ENCODE measurements around the gene KLK10.

Gene KLK10

DNA sequence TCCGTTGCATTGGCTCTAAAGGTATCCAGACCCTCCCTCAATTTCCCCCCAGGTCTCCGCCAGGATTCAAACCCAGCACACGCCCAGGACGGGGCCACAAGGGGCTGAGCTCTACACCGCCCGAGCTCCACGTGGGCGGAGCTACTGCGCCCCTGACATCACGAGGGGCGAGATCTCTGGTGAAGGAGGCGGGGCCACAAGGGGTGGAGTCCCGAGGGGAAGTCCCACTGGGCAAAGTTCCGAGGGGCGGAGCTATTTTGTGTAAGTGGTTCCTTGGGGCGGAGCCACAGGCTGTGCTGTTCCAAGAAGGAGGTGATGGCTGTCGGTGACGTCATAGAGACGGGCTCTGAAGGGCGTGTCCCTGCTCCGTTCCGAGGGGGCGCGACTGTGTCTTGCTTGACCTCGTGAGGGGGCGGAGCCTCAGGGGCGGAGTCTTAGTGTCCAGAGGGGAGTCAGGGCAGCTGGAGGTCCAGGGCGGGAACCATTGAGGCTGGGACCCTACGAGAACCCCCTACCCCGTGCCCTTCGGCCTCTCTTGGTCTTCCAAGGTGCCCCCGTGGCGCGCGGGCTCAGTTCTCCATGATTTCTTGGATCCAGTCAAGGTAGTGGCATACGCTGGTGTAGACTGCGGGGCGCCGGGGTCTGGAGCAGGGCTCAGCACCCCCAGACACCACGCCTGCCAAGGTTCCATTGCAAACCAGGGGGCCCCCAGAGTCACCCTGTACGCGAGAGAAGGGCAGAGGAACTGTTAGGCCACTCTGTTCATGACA is 16.8 kb downstream of the KLK10 start:
- no peak for DNase-seq (ENCODE audit: low read depth)
- H3K4me3 ChIP-seq (ENCODE audit: low read depth, low read length): no peak overlapping the region
- TF ChIP-seq, protein P1, sequence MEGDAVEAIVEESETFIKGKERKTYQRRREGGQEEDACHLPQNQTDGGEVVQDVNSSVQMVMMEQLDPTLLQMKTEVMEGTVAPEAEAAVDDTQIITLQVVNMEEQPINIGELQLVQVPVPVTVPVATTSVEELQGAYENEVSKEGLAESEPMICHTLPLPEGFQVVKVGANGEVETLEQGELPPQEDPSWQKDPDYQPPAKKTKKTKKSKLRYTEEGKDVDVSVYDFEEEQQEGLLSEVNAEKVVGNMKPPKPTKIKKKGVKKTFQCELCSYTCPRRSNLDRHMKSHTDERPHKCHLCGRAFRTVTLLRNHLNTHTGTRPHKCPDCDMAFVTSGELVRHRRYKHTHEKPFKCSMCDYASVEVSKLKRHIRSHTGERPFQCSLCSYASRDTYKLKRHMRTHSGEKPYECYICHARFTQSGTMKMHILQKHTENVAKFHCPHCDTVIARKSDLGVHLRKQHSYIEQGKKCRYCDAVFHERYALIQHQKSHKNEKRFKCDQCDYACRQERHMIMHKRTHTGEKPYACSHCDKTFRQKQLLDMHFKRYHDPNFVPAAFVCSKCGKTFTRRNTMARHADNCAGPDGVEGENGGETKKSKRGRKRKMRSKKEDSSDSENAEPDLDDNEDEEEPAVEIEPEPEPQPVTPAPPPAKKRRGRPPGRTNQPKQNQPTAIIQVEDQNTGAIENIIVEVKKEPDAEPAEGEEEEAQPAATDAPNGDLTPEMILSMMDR (conservative IDR thresholded peaks at IDR 0.05; ENCODE audit: low read depth, low read length): no peak

DNA sequence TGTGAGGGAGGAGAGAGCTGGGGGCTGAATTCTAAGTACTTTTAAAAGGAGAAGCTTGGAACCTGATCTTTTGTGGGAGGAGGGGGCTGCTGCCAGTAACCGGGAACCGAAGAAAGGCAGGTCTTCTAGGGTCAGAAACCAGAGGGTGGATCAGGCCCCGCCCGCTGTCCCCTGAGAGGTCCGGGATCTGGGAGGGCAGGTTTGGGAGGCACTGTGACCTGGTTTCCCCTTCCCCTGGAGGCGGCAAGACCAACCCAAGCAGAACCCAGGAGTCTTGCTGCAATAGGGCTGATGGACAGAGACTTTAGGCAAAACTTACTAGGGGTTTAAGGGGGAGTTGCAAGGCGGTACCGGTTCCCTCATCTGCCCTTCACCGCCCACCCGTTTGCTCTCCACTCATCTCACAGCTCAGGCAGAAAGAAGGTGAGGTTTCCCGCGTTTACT is 17.4 kb downstream of the KLK10 start:
- TF ChIP-seq, protein P1 (conservative IDR thresholded peaks at IDR 0.05; ENCODE audit: low read depth, low read length): no peak
- no peak for DNase-seq (ENCODE audit: low read depth)
- no peak overlapping the region for H3K4me3 ChIP-seq (ENCODE audit: low read depth, low read length)

DNA sequence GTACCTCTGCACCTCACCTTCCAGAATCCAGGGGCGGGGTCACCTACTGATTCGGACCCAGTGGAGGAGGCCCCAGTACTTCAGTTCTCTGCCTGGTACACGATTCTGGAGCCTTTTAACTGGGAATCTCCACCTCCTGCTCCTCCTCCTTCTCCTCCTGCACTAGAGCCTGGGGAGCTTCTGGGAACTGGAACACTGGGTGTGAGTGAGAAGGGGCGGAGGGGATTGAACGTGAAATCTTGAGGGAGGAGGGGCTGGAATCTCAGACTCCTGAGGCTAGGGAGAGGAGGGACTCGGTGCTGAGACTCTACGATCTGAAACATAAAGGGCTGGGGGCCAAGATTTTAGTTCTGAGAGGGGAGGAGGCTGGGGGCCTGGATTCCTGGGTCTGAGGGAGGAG is 18.0 kb downstream of the KLK10 start, which contains the start of gene KLK8:
KLK8 (minus strand) TSS at position 90 of the 400 bp plus-strand sequence. CDS start 437 bp downstream, outside the sequence.
- no peak within 1 kb of the TSS for H3K4me3 ChIP-seq (ENCODE audit: low read depth, low read length)
- TF ChIP-seq, protein P1 (conservative IDR thresholded peaks at IDR 0.05; ENCODE audit: low read depth, low read length): no peak
- DNase-seq (ENCODE audit: low read depth): no peak

DNA sequence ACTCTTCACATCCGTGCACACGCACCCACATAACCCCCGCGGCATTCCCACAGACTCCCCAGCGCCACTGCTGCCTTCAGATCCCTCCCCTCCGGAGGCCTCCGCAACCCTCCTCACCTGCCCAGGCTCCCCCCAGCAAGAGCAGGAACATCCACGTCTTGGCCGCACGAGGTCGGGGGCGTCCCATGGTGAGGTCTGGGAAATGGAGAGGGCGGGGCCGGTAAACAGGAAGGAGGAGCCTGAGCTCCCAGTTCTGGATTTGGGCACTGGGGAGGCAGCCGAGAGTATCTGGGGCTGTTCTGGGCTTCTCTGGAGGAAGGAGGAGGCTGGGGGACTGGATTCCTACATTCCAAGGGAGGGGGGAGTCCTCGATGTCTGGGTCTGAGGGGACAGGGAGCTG is 18.5 kb downstream of the KLK10 start:
- DNase-seq (ENCODE audit: low read depth): no peak
- TF ChIP-seq, protein P1 (conservative IDR thresholded peaks at IDR 0.05; ENCODE audit: low read depth, low read length): no peak
- no peak overlapping the region for H3K4me3 ChIP-seq (ENCODE audit: low read depth, low read length)

DNA sequence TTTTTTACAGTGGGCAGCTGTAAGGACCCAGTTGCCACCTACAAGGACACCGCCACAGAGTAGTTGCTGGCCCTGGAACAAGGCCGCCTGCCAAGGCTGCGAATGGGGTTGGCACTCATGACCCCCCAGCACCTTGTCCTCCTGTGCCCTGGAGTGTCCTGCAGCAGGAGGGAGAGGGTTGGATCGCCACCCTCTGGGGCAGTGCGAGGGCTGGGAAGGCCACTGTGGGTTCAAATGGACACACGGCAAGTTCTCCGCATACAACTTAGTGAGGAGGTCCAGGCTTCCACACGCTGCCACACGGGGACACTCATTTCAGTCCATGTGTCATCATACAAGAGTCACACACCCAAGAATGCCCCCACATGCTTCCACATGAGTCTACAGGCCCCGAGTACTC is 19.1 kb downstream of the KLK10 start:
- TF ChIP-seq, protein P1 (conservative IDR thresholded peaks at IDR 0.05; ENCODE audit: low read depth, low read length): no peak
- no peak overlapping the region for H3K4me3 ChIP-seq (ENCODE audit: low read depth, low read length)
- no peak for DNase-seq (ENCODE audit: low read depth)

DNA sequence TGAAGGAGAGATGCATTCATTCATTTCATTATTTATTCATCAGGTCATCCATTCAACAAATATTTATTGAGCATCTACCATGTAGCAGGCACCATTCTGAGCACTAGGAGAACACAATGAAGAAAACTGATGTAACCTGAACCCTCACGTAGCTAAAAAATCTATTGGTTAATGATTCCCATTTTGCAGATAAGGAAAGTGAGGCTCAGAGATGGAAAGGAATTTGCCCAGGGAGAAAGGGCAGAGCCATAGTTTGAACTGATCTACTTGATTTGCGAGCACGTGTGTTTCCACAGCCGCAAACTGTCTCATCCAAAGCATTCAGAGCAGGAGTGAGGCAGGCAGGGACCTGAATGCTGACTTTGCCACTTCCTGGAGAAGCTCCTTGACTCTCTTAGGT is 20.8 kb downstream of the KLK10 start:
- TF ChIP-seq, protein P1 (conservative IDR thresholded peaks at IDR 0.05; ENCODE audit: low read depth, low read length): no peak
- no peak overlapping the region for H3K4me3 ChIP-seq (ENCODE audit: low read depth, low read length)
- no peak for DNase-seq (ENCODE audit: low read depth)

DNA sequence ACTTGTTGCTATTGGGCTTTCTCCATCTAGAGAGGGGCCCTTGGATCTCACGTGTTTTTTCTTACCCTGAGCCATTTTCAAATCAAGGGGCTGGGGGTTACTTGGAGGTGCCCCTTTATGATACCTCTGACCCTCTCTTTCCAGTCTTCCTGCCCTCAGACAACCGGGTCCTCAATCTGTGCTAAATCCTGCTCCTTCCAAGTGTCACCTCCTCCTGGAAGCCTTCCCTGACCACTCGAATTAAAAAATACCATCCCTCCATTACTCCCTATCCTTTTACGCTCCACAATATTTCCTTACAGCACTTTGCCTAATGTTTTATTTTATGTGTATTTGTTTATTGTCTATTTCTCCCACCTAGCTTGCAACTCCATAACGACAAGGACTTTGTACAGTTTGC is 21.4 kb downstream of the KLK10 start:
- TF ChIP-seq, protein P1 (conservative IDR thresholded peaks at IDR 0.05; ENCODE audit: low read depth, low read length): no peak
- DNase-seq (ENCODE audit: low read depth): no peak
- no peak overlapping the region for H3K4me3 ChIP-seq (ENCODE audit: low read depth, low read length)

All from choroid plexus epithelial cell (primary cell).